ENCODE results near the gene NBPF8.
A peak's percentile ranks its signal among the peaks of the same experiment; 100 is the strongest.
"Not testable (repeated sequence)": the region's sequence is repeated elsewhere in the genome, so short reads cannot be mapped to it uniquely, and the experiment has no call there.

Gene NBPF8, protein sequence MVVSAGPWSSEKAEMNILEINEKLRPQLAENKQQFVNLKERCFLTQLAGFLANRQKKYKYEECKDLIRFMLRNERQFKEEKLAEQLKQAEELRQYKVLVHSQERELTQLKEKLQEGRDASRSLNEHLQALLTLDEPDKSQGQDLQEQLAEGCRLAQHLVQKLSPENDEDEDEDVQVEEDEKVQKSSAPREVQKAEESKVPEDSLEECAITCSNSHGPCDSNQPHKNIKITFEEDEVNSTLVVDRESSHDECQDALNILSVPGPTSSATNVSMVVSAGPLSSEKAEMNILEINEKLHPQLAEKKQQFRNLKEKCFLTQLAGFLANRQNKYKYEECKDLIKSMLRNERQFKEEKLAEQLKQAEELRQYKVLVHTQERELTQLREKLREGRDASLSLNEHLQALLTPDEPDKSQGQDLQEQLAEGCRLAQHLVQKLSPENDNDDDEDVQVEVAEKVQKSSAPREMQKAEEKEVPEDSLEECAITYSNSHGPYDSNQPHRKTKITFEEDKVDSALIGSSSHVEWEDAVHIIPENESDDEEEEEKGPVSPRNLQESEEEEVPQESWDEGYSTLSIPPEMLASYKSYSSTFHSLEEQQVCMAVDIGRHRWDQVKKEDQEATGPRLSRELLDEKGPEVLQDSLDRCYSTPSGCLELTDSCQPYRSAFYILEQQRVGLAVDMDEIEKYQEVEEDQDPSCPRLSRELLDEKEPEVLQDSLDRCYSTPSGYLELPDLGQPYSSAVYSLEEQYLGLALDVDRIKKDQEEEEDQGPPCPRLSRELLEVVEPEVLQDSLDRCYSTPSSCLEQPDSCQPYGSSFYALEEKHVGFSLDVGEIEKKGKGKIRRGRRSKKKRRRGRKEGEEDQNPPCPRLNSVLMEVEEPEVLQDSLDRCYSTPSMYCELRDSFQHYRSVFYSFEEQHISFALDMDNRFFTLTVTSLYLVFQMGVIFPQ

GRCh38 chr1:120414911-120415480, at the start of gene NBPF8:
TSS of gene NBPF8 (plus strand) at chr1:120415035. CDS start at chr1:120436523, 21,488 bp downstream.
- peak; percentile 82 for DNase-seq

DNA sequence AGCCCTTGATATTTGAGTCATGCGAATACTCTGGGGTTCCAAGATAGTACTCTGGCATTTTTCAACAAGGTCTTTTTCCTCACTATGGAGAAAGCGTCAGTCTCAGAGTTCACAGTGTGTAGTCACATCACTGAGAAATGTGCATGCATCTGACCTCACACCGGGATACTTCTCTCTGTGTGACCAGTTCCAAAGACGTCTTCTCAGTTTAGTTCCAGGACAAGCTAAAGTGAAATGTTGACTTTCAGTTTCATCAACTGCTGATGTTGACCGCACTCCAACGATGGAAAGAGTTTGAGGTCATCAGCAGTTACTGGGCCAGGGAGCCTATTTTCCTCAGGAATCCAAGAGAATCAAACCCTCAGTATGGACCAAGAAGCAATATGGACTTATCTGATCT, 47.1 kb upstream of the NBPF8 start:
- DNase-seq, result not testable (repeated sequence)

DNA sequence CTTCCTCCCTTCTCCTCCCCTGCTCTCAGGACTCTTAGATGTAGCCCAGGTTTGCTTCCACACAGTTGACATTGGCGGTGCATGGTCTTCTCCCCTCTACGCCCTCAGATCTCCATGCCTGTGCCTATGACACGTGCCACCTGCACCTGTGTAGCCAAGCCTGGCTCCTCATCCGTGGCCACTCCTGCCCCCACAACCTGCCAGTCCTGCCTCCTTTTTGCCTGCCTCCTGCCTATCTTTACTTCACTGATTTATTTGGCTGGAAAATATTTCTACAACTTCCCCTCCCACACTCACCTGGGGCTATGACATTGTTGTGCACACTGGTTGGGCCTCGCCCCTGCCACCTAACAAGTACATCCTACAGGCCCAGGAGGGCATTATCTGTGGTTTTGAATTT, 28.2 kb upstream of the NBPF8 start:
- DNase-seq, result not testable (repeated sequence)

- DNase-seq, result not testable (repeated sequence)
Observed at GRCh38 chr1:120388597-120389126, 26.2 kb upstream of the NBPF8 start.

GRCh38 chr1:120391365-120391764, 23.5 kb upstream of the NBPF8 start:
- DNase-seq, result not testable (repeated sequence)

- DNase-seq, result not testable (repeated sequence)
Observed at GRCh38 chr1:120393316-120394232, 21.3 kb upstream of the NBPF8 start.

GRCh38 chr1:120405348-120405747, 9.5 kb upstream of the NBPF8 start:
- DNase-seq, result not testable (repeated sequence)

GRCh38 chr1:120414451-120414850, 384 bp upstream of the NBPF8 start:
- not testable (repeated sequence) for DNase-seq

DNA sequence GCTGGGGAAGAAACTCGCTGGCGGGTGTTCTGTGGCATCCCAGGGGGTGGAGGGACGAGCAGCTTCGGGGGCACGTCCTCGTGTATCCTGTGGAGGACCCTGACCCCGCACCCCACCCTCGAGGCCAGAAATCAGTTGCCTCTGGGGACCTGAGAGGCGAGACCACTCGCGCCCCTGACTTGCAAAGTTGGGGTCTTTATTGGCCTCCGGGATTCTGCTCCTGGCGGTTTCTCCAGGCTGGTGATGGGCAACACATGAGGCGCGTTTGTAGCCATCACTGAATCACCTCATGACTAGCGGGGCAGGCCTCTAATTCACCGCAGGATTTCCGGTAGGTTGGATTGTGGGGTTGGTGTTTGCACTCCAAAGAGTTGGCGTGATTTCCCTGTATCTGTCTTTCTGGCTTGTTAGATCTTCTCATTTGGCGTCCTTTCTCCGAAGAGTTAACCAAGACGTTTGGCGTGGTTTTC, 692 bp downstream of the NBPF8 start:
- peak; percentile 65 for DNase-seq

DNA sequence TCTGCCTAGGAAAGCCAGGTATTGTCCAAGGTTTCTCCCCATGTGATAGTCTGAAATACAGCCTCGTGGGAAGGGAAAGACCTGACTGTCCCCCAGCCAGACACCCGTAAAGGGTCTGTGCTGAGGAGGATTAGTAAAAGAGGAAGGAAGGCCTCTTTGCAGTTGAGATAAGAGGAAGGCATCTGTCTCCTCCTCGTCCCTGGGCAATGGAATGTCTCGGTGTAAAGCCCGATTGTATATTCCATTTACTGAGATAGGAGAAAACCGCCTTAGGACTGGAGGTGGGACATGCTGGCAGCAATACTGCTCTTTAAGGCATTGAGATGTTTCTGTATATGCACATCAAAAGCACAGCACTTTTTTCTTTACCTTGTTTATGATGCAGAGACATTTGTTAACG, 10.2 kb downstream of the NBPF8 start:
- DNase-seq, result not testable (repeated sequence)

- not testable (repeated sequence) for DNase-seq
Observed at GRCh38 chr1:120431626-120432025, 16.8 kb downstream of the NBPF8 start.

GRCh38 chr1:120433831-120434230, 19.0 kb downstream of the NBPF8 start:
- not testable (repeated sequence) for DNase-seq

DNA sequence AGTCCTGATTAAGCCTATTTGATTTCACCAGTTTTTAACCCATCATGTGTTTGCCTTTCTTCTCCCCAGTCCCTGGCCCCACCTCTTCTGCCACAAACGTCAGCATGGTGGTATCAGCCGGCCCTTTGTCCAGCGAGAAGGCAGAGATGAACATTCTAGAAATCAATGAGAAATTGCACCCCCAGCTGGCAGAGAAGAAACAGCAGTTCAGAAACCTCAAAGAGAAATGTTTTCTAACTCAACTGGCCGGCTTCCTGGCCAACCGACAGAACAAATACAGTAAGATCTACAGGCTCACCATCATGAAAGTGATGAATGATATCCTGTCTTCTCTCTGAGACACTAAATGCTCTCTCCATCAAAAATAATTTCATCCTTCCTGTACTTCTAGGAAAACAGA, 34.3 kb downstream of the NBPF8 start:
- not testable (repeated sequence) for DNase-seq

Data from activated CD8-positive, alpha-beta memory T cell treated with anti-CD3 and anti-CD28 coated beads, Interleukin-2, amount 50 U/mL, for 48 hours (primary cell).